NCI-H2081 treated with DMSO at 0.1 percent for 48 hours (cell line): Measurements from ENCODE around the gene IGSF3.

Experiments used
- DNase-seq: peaks from one replicate; lab custom pipeline; 2025; lab: John Stamatoyannopoulos, UW

Gene IGSF3

DNA sequence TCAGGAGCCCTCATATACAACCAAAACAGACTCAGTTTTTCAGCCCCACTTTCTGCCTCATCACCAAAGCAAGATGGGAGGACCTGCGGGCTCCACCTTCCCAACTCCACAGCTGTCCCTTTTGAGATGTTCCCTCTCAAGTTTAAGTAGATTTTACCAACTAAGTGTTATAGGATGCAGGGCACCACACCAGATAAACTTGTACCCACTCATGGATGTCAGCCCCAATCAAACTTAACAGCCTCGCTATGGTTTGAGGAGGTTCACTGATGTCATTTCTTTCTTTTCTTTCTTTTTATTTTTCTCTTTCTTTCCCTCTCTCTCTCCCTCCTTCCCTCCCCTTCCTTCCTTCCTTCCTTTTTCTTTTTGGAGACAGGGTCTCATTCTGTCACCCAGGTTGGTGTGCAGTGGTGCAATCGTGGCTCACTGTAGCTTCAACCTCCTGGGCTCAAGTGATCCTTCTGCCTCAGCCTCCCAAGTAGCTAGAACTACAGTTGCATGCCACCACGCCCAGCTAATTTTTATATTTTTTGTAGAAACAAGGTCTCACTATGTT lies 110.1 kb downstream of the IGSF3 start:
- no peak for DNase-seq

DNA sequence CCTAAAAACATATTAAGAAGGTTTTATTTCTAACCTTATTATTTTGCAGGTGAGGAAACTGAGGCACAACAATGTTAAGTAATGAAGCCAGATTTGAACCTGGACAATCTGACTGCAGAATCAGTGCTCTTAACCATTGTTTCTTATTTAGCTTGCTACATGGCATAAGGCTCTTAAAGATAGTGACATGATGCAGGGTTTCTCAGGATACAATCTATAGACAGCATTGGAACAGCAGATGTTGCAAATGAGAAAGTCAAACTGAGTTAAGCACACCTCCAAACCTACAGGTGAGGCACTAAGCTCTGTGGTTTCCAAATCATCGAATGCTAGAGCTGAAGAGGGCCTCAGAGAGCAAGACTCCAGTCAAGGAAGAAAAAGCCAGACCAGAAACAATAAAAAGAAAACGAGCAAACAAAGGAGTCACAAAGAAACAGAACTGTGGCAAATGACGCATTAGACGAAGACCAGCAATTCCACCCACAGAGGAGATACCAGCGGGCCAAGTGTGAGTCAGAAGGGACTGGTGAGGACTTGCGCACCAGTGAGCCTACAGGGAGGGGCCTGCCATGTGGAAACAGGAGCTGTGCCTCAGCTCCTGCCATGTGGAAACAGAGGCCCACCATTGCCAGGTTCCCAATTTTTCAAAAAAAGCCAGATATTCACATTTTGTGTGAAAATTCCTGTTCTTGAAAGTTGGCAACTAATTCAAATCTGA lies 111.1 kb downstream of the IGSF3 start:
- DNase-seq = no peak

DNA sequence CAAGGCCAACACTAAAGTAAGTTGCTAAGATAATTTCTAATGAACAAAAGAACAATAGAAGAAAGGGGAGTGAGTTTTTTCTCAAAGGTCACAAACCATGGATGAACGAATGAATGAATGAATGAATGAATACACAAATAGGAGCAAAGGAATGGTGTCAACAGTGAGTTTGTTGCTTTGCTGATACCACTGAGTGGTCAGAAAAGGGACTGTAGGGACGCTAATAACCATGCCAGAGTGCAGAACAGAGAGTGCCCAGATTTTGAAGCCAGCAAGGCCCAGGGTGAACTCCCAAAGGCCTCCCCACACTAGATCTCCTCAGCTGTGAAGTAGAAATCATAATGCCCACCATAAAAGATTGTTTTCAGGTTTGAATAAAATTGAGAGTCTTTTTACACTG lies 112.6 kb downstream of the IGSF3 start:
- DNase-seq = no peak

DNA sequence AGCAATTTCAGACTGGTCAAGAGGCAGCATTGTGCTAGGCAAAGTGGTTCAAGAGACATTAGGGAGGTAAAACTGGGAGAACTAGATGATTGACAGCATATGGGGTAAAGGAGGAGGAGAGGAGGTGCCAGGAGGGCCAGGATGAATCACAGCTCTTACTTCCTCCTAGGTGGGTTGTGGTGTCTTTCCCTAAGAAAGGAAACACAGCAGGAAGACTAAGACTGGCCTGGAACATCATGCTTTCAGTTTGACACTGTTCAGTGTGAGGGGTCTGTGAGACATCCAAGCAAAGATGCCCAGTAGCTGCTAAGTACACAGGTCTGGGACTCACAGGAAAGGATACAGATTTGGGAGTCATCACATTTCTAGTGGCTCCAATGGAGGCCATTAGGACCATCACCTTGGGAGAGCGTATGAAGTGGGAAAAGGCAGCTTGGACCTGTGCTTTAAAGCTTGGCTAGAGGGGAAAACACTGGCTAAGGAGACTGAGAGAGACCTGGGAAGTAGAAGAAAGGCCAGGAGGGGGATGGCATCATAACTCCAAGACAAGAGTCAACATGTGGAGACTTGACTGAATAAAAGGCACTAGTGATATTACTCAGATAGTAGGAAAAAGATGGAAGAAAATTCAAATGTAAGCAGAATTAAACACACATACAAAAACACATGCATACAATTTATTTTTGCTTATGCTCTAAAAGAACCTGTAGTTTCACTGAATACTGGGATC lies 114.0 kb downstream of the IGSF3 start:
- no peak for DNase-seq

DNA sequence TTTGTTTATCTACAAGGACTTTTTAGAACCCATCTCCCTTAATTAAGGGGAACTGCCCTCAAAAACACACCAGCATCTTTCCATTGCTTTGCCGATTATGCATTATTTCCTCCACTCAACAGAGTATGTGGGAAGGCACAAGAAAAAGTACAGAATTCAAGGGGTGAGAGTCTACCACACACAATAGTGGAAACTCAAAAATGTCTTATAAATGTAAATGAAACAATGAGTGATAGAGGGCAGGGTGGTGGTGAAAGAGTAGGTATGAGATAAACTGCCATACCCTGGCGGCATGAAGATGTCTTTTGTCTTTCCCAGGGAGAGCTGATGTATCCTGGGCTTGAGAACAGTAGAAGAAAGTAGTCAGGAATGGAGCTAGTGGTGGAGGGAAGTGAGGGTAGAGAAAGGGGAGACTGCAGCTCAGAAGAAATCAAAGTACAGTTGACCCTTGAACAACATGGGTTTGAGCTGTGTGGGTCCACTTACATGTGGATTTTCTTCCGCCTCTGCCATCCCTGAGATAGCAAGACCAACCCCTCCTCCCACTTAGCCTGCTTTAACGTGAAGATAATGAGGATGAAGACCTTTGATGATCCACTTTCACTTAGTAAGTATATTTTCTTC lies 121.1 kb downstream of the IGSF3 start:
- DNase-seq = no peak

DNA sequence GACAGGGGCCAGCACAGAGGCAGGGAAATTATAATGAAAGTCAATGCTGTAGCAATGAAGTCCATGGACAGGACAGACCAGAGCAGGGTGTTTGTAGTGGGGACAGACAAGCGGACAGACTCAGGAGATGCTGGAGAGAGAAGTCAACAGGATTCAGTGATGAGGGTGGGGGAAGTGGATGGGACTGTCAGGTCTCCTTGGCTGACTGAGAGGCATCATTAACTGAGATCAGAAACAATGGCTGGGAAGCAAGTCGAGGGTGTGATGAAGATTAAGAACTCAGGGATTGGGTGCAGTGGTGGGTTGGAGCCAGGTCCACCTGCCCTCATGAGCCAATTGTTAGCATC lies 122.2 kb downstream of the IGSF3 start:
- DNase-seq = no peak

DNA sequence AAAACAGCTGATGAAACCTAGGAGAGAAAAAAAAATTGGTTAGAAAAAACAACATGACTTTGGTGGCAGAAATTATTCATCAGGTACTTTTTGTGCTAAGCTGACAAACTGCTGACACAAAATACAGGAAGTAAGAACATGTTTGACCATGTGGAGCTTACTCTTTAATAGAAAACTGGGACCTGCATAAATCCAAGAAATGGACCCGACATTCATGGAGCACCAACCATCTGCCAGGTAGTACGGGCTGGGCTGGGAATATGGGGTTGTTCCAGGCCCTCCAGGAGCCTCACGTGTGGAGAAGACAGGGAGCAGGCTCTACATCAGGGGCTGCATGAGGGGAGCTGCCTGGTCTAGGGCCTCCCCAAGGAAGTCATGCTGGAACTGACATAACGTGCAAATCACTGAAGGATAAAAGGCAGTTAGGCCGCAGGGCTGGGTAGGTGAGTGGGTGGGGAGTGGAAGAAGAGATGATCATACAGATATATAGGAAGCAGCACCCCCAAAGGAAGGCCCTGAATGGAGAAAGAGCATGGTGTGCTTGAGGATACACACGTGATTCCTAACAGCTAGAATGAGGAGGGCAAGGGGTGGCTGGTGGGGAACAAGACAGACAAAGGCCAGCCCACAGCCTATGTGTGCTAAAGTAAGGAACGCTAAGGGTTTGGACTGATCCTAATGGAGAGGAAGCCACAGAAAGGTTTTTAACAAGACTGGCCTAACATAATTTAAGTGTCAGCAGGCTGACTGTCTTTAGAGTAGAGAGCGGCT lies 122.8 kb downstream of the IGSF3 start:
- DNase-seq = no peak

DNA sequence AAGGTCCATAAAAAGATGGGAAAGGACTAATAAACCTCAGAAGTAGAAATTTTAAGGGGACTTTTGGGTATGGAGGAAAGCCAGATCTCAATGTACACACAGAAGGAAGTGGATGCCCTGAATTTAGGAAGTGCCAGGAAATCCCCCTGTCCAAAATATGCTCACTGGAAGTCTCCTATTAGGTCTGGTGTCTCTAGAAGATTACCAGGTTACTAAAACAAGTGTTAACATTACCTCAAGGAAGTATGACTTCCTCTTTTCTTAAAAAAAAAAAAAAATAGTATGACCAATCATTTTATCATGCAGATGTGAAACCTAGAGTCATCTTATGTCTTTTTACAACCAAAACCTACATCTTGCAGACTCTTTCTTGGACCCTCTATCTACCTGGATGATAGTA lies 127.4 kb downstream of the IGSF3 start:
- no peak for DNase-seq

DNA sequence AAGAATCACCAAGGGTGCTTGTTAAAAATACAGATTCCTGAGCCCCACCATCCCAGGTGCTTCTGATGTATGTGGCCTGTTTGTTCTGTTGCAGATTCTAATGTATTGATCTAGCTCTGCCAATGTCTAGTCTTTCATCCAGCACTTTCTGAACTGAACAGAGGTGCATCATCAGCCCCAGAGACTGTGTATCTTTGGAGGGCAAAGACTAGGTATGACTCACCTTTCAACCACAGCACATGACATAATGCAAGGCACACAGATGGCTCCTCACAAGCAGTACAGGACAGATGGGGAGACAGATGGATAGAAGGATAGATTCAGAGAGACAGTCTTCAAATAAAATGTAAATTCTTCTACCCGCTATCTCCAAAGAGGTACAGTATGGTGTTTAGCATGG lies 129.0 kb downstream of the IGSF3 start:
- DNase-seq = no peak

DNA sequence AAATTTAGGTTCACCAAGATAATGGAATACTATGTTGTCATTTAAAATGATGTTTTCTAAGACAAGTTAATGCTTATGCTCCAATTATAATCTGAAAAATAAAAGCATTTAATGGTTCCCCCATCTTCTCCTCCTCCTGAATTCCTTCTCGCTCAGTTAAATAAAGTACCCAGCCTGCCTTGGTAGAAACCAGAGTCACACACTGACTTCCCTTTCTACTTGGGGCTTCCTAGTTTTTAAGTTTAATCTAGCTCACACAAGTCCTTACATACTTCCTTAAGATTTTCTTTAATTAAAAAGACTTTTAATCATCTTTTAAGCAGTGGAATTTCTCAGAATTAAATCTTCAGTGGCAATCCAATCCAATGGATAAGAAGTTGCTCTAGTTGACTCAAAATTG lies 129.6 kb downstream of the IGSF3 start:
- no peak for DNase-seq

DNA sequence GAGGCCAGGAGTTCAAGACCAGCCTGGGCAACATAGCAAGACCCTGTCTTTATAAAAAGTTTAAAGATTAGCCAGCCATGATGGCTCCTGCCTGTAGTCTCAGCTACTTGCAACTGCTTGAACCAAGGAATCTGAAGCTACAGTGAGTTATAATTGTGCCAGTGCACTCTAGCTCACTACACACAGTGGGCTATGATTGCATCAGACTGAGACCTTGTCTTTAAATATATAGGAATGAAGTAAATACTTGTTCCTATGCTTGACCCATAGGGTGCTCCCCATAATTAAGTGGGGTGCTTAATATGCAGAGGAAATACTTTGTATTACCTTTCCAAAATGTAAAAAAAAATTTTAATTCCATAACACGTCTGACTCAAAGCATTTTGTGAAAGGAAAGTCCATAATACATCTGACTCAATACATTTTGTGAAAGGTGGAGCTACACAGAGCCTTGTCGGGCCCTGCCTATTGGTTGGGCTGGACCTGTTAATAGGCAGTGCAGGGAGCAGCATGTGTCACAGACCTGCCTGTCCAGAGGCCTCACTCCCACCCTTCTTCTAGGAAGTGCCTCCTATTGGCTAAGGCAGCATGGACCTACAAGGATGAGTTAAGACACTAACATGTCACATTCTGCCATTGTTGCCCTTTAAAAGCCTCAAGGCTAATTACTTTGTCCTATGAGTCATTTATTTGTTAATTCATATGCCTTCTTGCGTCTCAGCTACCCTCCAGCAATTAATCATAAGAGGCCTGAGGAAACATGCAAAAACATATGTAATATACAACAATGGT lies 130.3 kb downstream of the IGSF3 start:
- no peak for DNase-seq

DNA sequence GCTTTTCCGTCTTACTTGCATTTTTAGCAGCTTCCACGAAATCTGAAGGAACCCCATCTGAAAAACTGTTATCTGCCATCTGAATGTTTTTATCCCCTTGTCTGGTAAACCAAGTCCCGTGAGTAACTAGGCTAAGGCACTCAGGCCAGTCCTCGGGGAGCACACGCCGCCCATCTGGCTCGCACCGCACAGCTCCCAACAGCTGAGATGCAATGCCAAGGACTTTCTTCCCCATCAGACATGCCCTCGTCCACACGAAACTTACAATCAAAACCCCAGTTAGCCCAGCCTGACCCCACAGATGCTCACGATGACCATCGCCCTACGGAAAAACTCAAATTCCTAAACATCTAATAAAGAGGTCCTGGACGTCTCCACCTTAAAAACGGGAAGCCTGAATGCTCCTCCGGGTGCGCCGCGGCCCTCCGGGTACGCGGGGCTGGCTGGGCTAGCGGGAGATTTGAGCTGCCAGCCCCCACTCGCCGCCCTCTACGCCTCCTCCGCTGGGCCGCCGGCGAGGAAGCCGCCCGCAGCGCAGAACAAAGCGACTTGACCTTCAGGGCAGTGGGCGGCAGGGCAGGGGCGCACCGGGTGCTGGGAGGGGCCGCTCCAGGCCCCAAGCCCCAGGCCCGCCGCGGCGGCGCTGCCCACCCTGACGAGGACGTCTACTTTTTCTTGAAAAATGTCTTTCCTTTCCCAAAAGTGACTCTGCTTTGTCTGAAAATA lies 133.4 kb downstream of the IGSF3 start:
- DNase-seq = no peak

DNA sequence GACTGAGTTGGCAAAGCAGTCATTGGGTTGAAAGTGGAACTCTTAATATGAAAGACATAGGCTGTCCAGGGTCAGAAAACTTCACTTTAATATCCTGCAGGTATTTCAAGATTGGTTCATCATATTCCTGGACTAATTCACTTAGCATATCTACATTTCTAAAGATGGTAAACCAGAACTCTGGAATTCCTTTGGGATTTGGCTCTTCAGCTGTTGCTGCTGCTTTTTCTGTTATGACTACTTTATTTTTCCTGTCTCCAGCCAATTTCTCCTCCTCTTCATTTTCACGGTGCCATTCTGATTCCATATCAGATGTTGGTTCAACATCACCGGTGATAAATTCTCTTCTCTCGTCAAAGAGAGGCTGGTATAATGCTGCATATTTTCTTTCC lies 134.1 kb downstream of the IGSF3 start:
- DNase-seq = no peak

DNA sequence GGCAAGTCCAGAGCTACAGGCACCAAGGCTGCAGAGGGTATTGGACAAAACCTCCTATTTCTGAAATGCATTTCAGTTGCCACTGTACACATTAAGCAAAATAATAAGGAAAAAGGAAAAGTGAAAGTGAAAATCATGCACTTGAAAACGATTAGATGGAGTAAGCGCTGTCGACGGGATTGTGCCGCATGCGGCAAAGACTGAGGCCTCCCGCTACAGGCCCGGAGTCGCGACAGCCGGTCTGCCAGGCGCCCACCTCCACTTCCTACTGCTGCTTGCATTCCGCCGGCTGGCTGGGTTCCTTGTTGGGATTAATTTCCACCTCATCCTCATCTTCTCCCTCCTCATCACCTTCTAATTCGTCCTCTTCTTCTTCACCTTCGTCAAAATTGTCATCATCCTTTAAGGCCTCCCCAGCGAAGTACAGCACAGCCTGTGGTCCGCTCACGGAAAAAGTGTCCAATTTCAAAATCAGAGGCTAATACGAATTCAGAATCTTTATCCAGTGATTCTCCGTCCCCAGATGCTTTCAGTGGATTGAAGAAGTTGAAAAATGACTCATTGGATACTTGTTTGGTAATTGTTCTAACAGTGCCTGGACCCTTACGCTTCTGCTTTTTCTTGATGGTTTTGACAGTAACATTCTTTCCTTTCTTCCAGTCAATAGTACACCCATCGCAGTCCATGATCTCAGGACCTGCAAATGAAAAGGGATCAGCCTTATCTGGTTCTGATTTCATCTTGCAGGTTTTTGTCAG lies 134.7 kb downstream of the IGSF3 start:
- no peak for DNase-seq

DNA sequence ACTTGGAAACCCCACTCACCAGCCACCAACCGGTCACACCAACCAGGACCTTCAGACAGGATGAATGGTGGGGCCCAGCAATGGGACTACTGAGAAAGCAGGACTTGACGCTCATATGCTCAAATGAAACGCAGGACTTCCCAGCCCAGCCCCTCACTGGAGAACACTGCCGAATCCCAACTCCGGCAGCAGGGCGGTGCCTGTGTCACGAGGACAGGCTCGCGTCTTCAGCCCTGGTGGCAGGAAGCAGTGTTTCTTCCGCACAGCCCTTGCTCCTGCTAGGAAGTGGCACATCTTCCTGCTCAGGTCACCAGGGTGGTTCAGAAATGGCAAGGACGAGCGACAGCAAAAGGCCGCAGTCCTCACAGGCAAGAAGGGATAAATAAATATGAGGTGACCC lies 135.6 kb downstream of the IGSF3 start:
- DNase-seq = no peak

DNA sequence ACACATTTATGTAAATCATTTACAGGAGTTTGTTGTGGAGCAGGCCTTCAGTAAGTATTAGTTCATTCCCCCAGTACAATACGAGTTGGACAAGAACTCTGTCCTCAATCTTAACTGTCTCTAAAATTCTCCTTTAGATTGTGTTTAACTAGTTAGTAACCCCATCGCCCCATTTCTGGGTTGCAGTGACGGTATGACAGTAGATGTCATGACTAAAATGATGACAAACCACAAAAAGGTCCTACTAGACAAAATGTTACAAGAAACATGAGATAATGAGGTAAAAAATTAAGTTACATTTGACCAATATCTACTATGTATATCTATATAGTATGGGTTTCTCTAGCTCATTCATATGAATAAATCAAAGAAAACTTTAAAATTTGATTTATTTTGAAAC lies 137.9 kb downstream of the IGSF3 start:
- DNase-seq = no peak

DNA sequence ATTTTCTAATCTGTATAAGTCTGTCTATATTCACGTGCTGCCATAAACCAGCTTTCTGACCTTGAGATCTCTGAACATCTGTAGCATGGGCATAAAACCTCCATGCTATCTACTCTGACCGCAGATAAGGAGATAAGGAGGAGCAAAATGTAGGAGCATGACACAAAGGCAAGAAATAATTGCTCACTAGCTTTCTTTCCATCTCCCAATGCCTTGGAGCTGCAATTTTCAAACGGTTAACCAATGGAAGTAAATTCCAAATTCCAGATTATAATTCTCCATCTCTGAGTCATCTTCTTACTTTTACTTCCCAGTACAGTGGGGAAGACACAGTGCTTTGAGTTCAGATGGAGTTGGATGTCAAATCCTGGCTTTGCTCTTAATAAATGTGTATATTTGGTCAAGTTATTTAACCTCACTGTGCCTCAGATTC lies 138.3 kb downstream of the IGSF3 start:
- no peak for DNase-seq

DNA sequence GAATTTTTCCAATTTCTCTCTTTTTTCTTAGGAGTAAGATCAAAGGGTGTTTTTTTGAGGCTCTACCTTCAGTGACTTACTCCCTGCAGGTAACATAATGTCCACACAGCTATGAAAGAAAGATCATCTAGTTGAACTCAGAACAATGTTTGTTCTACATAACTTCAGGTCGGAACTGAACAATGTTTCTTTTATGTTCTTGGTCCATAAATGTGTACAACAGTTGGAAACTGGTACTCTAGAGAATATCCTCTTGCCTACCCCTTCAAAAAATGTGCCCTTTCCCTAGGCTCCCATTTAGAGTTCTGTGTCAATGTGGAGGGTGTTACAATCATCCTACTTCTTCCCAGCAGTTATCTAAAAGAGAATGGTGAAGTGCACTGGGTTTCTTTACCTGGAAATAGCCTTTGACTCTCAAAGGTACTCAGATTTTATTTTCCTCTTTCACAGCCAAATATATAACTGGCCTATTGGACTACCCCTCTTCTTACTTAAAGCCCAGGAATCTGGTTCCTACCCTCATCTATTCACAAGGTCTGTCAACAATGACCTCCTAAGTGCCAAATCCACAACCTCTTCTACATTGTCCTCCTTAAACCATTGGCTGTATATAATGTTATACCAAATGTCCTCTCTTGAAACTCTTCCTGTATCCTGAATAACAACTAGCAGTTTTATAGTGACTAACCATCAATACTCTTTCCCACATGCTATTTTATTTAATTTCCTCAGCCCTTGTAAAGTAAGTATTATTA lies 139.0 kb downstream of the IGSF3 start:
- DNase-seq = no peak

DNA sequence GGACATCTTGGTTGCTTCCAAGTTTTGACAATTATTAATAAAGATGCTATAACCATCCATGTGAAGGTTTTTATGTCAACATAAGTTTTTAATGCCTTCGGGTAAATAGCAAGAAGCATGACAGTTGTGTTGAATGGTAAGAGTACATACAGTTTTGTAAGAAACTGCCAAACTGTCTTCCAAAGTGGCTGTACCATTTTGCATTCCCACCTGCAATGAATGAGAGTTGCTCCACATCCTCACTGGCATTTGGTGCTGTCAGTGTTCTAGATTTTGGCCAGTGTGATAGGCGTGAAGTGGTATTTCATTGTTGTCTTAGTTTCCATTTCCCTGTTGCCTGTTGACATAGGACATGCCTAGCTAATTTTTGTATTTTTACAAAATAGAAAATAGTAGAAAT lies 142.1 kb downstream of the IGSF3 start:
- DNase-seq = no peak
